Thymus (tissue), 11 donors: ENCODE data around the gene KLF16. TPM values are rescaled to one million over a fixed set of nuclear protein-coding genes. Genes with fewer than 3 reads are reported as not detected.
"Not testable (repeated sequence)": the region's sequence is repeated elsewhere in the genome, so short reads cannot be mapped to it uniquely, and the experiment has no call there.

Experiments
- DNase-seq, 9 donors: peaks; one replicate each; pipeline ENCODE4 v3.0.0-alpha.2; 2013; ENCODE audit warnings: low spot score in 9 of 9, low read depth in 6 of 9, missing footprints in 1 of 9
- H3K27ac ChIP-seq, 2 donors: one replicate each; pipeline ENCODE4 v1.5.1; 2013; ENCODE audit warnings: control low read depth in 1 of 2, low read depth in 1 of 2, low read length in 1 of 2, mild to moderate bottlenecking in 1 of 2, moderate library complexity in 1 of 2
- H3K27me3 ChIP-seq, 2 donors: one replicate each; pipeline ENCODE4 v1.5.1; 2013; ENCODE audit warnings: low read length in 1 of 2; ENCODE audit not compliant: control insufficient read depth in 2 of 2, insufficient read depth in 1 of 2
- H3K36me3 ChIP-seq, 2 donors: one replicate each; pipeline ENCODE4 v1.5.1; 2013; ENCODE audit warnings: low read length in 1 of 2, mild to moderate bottlenecking in 1 of 2, moderate library complexity in 1 of 2; ENCODE audit not compliant: control insufficient read depth in 2 of 2, insufficient read depth in 2 of 2
- H3K4me1 ChIP-seq, 2 donors: one replicate each; pipeline ENCODE4 v1.5.1; 2013; ENCODE audit warnings: low read length in 2 of 2; ENCODE audit not compliant: control insufficient read depth in 2 of 2, insufficient read depth in 2 of 2
- H3K4me3 ChIP-seq, 2 donors: one replicate each; pipeline ENCODE4 v1.5.1; 2013; ENCODE audit warnings: low read length in 2 of 2, control low read depth in 1 of 2, mild to moderate bottlenecking in 1 of 2
- H3K9me3 ChIP-seq, 2 donors: one replicate each; pipeline ENCODE4 v1.5.1; 2013; ENCODE audit warnings: low read length in 1 of 2, mild to moderate bottlenecking in 1 of 2; ENCODE audit not compliant: control insufficient read depth in 2 of 2, insufficient read depth in 1 of 2
- WGBS: extraction: QIAGEN DNeasy Blood & Tissue Kit; methylation state at CpG from one replicate; pipeline ENCODE4 v1.1.7; 2013; 5-methylcytosine and 5-hydroxymethylcytosine counted together
- polyA plus RNA-seq: library from polyadenylated mRNA; stranded (reverse); fragments of 200-250 nt; gene quantifications from one replicate; pipeline ENCODE4 v1.2.3, GENCODE V29; 2013
- total RNA-seq: library from RNA; stranded (reverse); fragments of 120-200 nt; gene quantifications from one replicate; pipeline ENCODE4 v1.2.4, GENCODE V29; 2013
- donor health status: healthy.

KLF16 gene
- total and polyA plus RNA-seq, 2 donors = 3.2 to 8.4 TPM

DNA sequence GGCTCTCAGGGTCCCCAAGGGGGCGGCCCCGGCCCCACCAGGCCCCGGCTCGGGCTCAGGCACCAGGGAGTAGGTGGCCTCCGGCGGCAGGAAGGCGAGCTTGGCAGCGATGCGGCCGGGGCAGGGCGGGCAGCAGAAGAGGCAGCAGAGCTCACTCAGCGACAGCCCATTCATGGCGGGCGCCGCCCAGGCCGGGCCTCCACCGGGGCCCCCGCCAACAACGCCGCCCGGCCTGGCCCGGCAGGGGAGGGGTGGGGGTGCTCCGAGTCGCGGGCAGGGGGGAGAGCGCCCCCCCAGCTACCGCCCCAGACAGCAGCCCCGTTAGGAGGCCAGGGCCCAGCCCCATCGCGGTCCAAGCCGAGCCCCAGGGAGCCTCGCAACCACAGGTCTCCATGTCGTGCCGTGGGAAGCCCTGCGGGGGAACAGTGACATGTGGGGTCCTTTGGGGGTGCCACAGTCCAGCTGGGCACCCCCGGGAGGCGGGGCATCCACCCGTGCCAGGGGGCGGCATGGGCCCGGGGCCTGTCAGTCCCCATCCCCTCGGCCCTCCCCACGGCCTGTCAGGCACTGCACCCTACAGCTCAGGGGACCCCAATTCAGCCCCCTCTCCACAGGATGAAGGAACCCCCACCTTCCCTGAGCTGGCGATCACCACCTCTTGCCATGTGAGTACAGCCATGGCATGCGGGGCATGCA, 18.2 kb upstream of the KLF16 start:
- H3K36me3 ChIP-seq = peaks cover 12 to 13% of the 10 kb centered on the region in 2 donors
- WGBS = 96% methylated on average over 43 of the region's 44 CpGs
- not testable (repeated sequence) for H3K27me3 ChIP-seq, DNase-seq, H3K9me3 ChIP-seq
- H3K4me1 ChIP-seq = peaks cover 23 to 43% of the 10 kb centered on the region in 2 donors
- H3K4me3 ChIP-seq = peak overlapping the region; percentile 37 to 98
- peak overlapping the region; percentile 89 to 92 for H3K27ac ChIP-seq

DNA sequence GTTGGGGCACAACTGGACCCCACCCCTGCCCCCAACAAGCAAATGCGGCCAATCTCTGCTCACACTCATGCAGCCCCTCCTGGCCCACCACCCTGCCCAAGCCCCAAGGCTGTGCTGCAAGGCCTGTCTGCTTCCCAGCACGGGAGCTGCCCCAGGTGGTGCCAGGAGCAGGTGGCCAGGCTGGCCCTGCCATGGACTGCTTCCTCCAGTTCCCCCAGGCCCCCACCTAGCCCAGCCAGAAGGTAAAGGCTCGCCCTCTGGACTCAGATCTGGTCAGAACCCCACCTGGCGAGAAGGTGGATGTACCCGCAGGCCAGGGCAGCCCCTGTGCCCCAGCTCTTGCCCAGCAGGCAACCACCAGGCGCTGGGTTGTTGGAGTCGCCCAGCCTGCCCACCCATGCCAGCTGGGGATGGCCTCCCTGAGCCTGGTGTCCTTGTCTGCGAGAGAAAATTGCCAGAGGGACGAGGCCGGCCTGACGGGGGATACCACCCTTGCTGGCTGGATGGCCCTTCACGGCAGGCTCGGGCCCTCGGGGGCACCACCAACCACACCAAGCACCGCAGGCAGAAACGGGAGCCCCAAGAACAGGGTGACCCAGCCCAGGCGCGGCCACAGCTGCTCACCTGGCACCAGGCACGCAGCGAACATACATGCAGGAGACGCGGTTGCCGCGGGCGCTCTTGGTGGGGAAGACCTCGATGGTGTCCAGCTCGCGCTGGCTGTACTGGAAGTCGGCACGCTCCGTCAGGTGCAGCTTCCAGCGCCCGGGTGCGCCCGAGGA, 17.4 kb upstream of the KLF16 start:
- Histone ChIP-seq H3K4me1 (peaks cover 27 to 45% of the 10 kb centered on the region in 2 donors), H3K9me3 (peaks cover 0 to 11% of the 10 kb centered on the region in 2 donors), H3K36me3 (peaks cover 12 to 13% of the 10 kb centered on the region in 2 donors), H3K27ac (no peak overlapping the region), H3K4me3 (no peak overlapping the region), H3K27me3 (no peaks in the 10 kb centered on the region)
- no peak for DNase-seq
- 98% methylated on average over 35 of the region's 35 CpGs for WGBS

- peaks cover 12 to 13% of the 10 kb centered on the region in 2 donors for H3K36me3 ChIP-seq
- peaks cover 0 to 10% of the 10 kb centered on the region in 2 donors for H3K9me3 ChIP-seq
- H3K4me1 ChIP-seq = peaks cover 27 to 42% of the 10 kb centered on the region in 2 donors
- WGBS = 97% methylated on average over 15 of the region's 17 CpGs
- peak overlapping the region in 1 of 2 donors; percentile 31 for H3K27ac ChIP-seq
- not testable (repeated sequence) for DNase-seq, H3K4me3 ChIP-seq, H3K27me3 ChIP-seq
Measured at GRCh38 chr19:1879982-1880381, 16.6 kb upstream of the KLF16 start.

DNA sequence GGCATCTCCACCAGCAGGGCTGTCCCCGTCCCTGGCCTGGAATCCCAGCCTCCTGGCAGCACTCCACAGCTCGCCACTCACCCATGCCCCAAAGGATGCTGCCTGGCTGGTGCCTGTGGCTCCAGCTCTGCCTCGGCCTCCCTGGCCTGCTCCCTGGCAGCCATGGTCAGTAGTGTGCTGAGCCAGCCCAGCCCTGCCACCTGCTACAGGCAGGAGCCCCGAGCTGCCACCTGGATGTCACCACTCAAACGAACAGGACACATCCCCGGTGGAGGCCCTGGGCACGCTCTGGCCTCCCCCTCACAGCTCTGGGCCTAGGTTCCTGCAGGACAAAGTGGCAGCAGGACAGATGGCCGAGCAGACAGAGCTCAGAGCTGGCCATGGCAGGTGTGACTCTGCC, 15.2 kb upstream of the KLF16 start:
- not testable (repeated sequence) for H3K4me3 ChIP-seq, DNase-seq, H3K27me3 ChIP-seq
- Histone ChIP-seq H3K9me3 (peaks cover 0 to 10% of the 10 kb centered on the region in 2 donors), H3K27ac (peak overlapping the region in 1 of 2 donors; percentile 31), H3K4me1 (peaks cover 25 to 37% of the 10 kb centered on the region in 2 donors), H3K36me3 (peaks cover 14 to 15% of the 10 kb centered on the region in 2 donors)
- WGBS = 94% methylated on average over 8 of the region's 8 CpGs

DNA sequence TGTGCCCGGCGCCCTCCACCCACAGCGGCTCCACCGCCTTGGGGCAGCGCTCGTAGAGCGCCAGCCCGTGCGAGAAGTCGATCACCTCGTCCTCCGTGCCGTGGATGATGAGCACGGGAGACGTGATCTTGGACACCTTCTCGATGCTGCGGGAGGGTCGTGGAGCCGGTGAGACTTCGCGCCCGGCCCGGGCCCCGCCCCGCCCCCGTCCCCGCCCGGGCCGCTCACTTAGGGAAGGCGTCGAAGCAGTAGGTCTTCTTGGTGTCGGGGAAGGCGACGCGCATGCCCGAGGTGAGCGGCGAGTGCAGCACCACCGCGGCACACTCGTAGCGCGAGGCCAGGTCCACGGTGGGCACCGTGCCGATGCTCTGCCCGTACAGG, 13.9 kb upstream of the KLF16 start:
- 90% methylated on average over 35 of the region's 47 CpGs for WGBS
- not testable (repeated sequence) for H3K27me3 ChIP-seq, H3K4me3 ChIP-seq, H3K27ac ChIP-seq, DNase-seq
- H3K9me3 ChIP-seq = peaks cover 0 to 10% of the 10 kb centered on the region in 2 donors
- H3K4me1 ChIP-seq = peaks cover 22 to 35% of the 10 kb centered on the region in 2 donors
- H3K36me3 ChIP-seq = peaks cover 26 to 28% of the 10 kb centered on the region in 2 donors

- Histone ChIP-seq H3K27ac (peak overlapping the region; percentile 33 to 86), H3K4me1 (peaks cover 18 to 29% of the 10 kb centered on the region in 2 donors), H3K4me3 (peak overlapping the region; percentile 94 to 97), H3K36me3 (peaks cover 28 to 29% of the 10 kb centered on the region in 2 donors), H3K9me3 (peaks cover 0 to 10% of the 10 kb centered on the region in 2 donors)
- not testable (repeated sequence) for H3K27me3 ChIP-seq, DNase-seq
- WGBS = 54% methylated on average over 48 of the region's 53 CpGs
Measured at GRCh38 chr19:1876496-1877279, 13.3 kb upstream of the KLF16 start.

GRCh38 chr19:1875646-1876495, 12.5 kb upstream of the KLF16 start:
- peaks cover 33 to 34% of the 10 kb centered on the region in 2 donors for H3K36me3 ChIP-seq
- peak overlapping the region; percentile 81 to 96 for H3K27ac ChIP-seq
- peaks cover 0 to 10% of the 10 kb centered on the region in 2 donors for H3K9me3 ChIP-seq
- H3K27me3 ChIP-seq = no peaks in the 10 kb centered on the region
- DNase-seq = peak in 5 of 9 donors; percentile 83 to 94 (median 88)
- WGBS = under 1% methylated on average over 87 of the region's 87 CpGs
- H3K4me1 ChIP-seq = peaks cover 18 to 28% of the 10 kb centered on the region in 2 donors
- peak overlapping the region; percentile 94 to 97 for H3K4me3 ChIP-seq

DNA sequence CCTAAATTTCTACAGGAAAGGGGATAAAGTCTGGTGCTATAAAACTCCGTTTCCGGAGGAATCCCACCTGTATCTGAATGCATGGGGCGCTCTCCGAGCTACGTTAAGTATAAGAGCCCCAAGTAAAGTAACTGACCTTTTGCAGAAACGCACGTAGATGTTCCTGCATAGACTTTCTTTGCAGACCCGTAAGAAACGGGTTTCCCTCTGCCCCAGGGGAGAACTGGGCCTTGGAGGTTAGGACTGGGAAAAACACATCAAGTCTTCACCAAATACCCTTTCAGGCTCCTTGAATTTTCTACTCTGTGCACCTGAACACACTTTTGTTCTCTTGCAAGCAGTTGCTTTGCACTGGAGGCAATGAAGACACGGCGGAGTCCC, 11.9 kb upstream of the KLF16 start:
- H3K4me1 ChIP-seq = peaks cover 18 to 28% of the 10 kb centered on the region in 2 donors
- not testable (repeated sequence) for DNase-seq, H3K27me3 ChIP-seq
- H3K36me3 ChIP-seq = peaks cover 32 to 33% of the 10 kb centered on the region in 2 donors
- peak overlapping the region; percentile 94 to 97 for H3K4me3 ChIP-seq
- H3K9me3 ChIP-seq = peaks cover 0 to 10% of the 10 kb centered on the region in 2 donors
- H3K27ac ChIP-seq = peak overlapping the region; percentile 81 to 96
- 2% methylated on average over 11 of the region's 11 CpGs for WGBS
